Subcutaneous abdominal adipose tissue (tissue), 5 donors: ENCODE measurements around the gene CNNM4.
A peak's percentile ranks its signal among the peaks of the same experiment; 100 is the strongest.

Experiments
- H3K27ac ChIP-seq: one replicate; pipeline ENCODE4 v1.7.0; 2013; ENCODE audit warnings: low read depth, mild to moderate bottlenecking, inconsistent platforms, low read length, moderate library complexity
- H3K27me3 ChIP-seq, 5 donors: one replicate each; pipeline ENCODE4 v1.7.0; 2013; ENCODE audit warnings: low read length in 5 of 5, inconsistent platforms in 1 of 5; ENCODE audit not compliant: control insufficient read depth in 5 of 5, insufficient read depth in 4 of 5
- H3K36me3 ChIP-seq, 5 donors: one replicate each; pipeline ENCODE4 v1.7.0; 2013; ENCODE audit warnings: low read length in 5 of 5; ENCODE audit not compliant: control insufficient read depth in 5 of 5, insufficient read depth in 5 of 5
- H3K4me1 ChIP-seq, 5 donors: one replicate each; pipeline ENCODE4 v1.7.0; 2013; ENCODE audit warnings: low read length in 5 of 5, mild to moderate bottlenecking in 3 of 5, moderate library complexity in 1 of 5; ENCODE audit not compliant: control insufficient read depth in 5 of 5, insufficient read depth in 5 of 5
- H3K4me3 ChIP-seq, 5 donors: one replicate each; pipeline ENCODE4 v1.7.0; 2013; ENCODE audit warnings: low read length in 5 of 5, low read depth in 1 of 5
- H3K9ac ChIP-seq, 5 donors: one replicate each; pipeline ENCODE4 v1.7.0; 2013; ENCODE audit warnings: low read length in 5 of 5, mild to moderate bottlenecking in 4 of 5, moderate library complexity in 3 of 5
- H3K9me3 ChIP-seq, 5 donors: one replicate each; pipeline ENCODE4 v1.7.0; 2013; ENCODE audit warnings: low read length in 5 of 5; ENCODE audit not compliant: control insufficient read depth in 5 of 5
- donor health status: healthy.
- donor health status: healthy.
- donor health status: healthy.
- donor health status: healthy.
- donor health status: healthy.

Gene CNNM4

GRCh38 chr2:96757477-96757860 is 3.2 kb upstream of the CNNM4 start:
- H3K9me3 ChIP-seq, result no peaks in the 10 kb centered on the region
- H3K4me3 ChIP-seq, result no peak overlapping the region
- H3K27me3 ChIP-seq, result no peaks in the 10 kb centered on the region
- H3K36me3 ChIP-seq, result no peaks in the 10 kb centered on the region
- H3K9ac ChIP-seq, result no peak overlapping the region
- H3K27ac ChIP-seq, result no peak overlapping the region
- H3K4me1 ChIP-seq, result peaks cover 6 to 22% (median 22%) of the 10 kb centered on the region in 5 donors

GRCh38 chr2:96758987-96759386 is 1.7 kb upstream of the CNNM4 start:
- no peak overlapping the region for H3K9ac ChIP-seq
- no peaks in the 10 kb centered on the region for H3K27me3 ChIP-seq
- H3K36me3 ChIP-seq, result no peaks in the 10 kb centered on the region
- H3K4me3 ChIP-seq, result no peak overlapping the region
- H3K27ac ChIP-seq, result no peak overlapping the region
- peaks cover 8 to 37% (median 37%) of the 10 kb centered on the region in 5 donors for H3K4me1 ChIP-seq
- H3K9me3 ChIP-seq, result no peaks in the 10 kb centered on the region

- H3K4me1 ChIP-seq, result peaks cover 9 to 43% (median 42%) of the 10 kb centered on the region in 5 donors
- no peak overlapping the region for H3K27ac ChIP-seq
- H3K36me3 ChIP-seq, result no peaks in the 10 kb centered on the region
- H3K27me3 ChIP-seq, result no peaks in the 10 kb centered on the region
- H3K9ac ChIP-seq, result no peak overlapping the region
- no peak overlapping the region for H3K4me3 ChIP-seq
- no peaks in the 10 kb centered on the region for H3K9me3 ChIP-seq
These were observed 1.2 kb upstream of the CNNM4 start for GRCh38 chr2:96759548-96759947.

GRCh38 chr2:96760986-96761832 is 507 bp downstream of the CNNM4 start:
- peaks cover 9 to 45% (median 43%) of the 10 kb centered on the region in 5 donors for H3K4me1 ChIP-seq
- no peak overlapping the region for H3K27ac ChIP-seq
- H3K4me3 ChIP-seq, result peak overlapping the region; percentile 89 to 97 (median 94)
- H3K36me3 ChIP-seq, result no peaks in the 10 kb centered on the region
- no peaks in the 10 kb centered on the region for H3K27me3 ChIP-seq
- H3K9ac ChIP-seq, result peak overlapping the region; percentile 72 to 90 (median 77)
- no peaks in the 10 kb centered on the region for H3K9me3 ChIP-seq

- no peak overlapping the region for H3K27ac ChIP-seq
- H3K9me3 ChIP-seq, result no peaks in the 10 kb centered on the region
- H3K27me3 ChIP-seq, result no peaks in the 10 kb centered on the region
- H3K4me1 ChIP-seq, result peaks cover 9 to 45% (median 43%) of the 10 kb centered on the region in 5 donors
- peak overlapping the region; percentile 0 to 97 (median 52) for H3K4me3 ChIP-seq
- H3K36me3 ChIP-seq, result no peaks in the 10 kb centered on the region
- H3K9ac ChIP-seq, result peak overlapping the region in 4 of 5 donors; percentile 5 to 56 (median 26)
These were observed 2.0 kb downstream of the CNNM4 start for GRCh38 chr2:96762529-96763311.

GRCh38 chr2:96763511-96764252 is 3.0 kb downstream of the CNNM4 start:
- Histone ChIP-seq H3K4me1 (peaks cover 9 to 45% (median 43%) of the 10 kb centered on the region in 5 donors), H3K9me3 (no peaks in the 10 kb centered on the region)

GRCh38 chr2:96764253-96764637 is 3.5 kb downstream of the CNNM4 start:
- Histone ChIP-seq H3K27me3 (no peaks in the 10 kb centered on the region), H3K36me3 (no peaks in the 10 kb centered on the region), H3K4me1 (peaks cover 9 to 45% (median 43%) of the 10 kb centered on the region in 5 donors), H3K27ac (no peak overlapping the region), H3K4me3 (peak overlapping the region; percentile 1 to 97 (median 26)), H3K9ac (peak overlapping the region in 2 of 5 donors; percentile 26 to 53), H3K9me3 (no peaks in the 10 kb centered on the region)

More at GRCh38 chr2:96763511-96764252, 3.0 kb downstream of the CNNM4 start:
- Histone ChIP-seq H3K4me3 (peak overlapping the region in 4 of 5 donors; percentile 1 to 97 (median 52)), H3K9ac (peak overlapping the region in 4 of 5 donors; percentile 5 to 53 (median 39)), H3K36me3 (no peaks in the 10 kb centered on the region), H3K27ac (no peak overlapping the region), H3K27me3 (no peaks in the 10 kb centered on the region)

- no peak overlapping the region for H3K9ac ChIP-seq
- H3K4me3 ChIP-seq, result no peak overlapping the region
- no peak overlapping the region for H3K27ac ChIP-seq
- peaks cover 0 to 3% (median 0%) of the 10 kb centered on the region in 5 donors for H3K36me3 ChIP-seq
- H3K27me3 ChIP-seq, result no peaks in the 10 kb centered on the region
- H3K9me3 ChIP-seq, result no peaks in the 10 kb centered on the region
- peaks cover 3 to 34% (median 30%) of the 10 kb centered on the region in 5 donors for H3K4me1 ChIP-seq
These were observed 6.6 kb downstream of the CNNM4 start for GRCh38 chr2:96767135-96767871.

GRCh38 chr2:96768083-96768561 is 7.4 kb downstream of the CNNM4 start:
- H3K9ac ChIP-seq, result no peak overlapping the region
- H3K36me3 ChIP-seq, result peaks cover 0 to 3% (median 0%) of the 10 kb centered on the region in 5 donors
- no peaks in the 10 kb centered on the region for H3K9me3 ChIP-seq
- no peak overlapping the region for H3K27ac ChIP-seq
- H3K27me3 ChIP-seq, result no peaks in the 10 kb centered on the region
- H3K4me1 ChIP-seq, result peaks cover 3 to 26% (median 22%) of the 10 kb centered on the region in 5 donors
- no peak overlapping the region for H3K4me3 ChIP-seq
